Tibial nerve (tissue), 3 donors: ENCODE data around the gene ANO3.

ENCODE experiments used
- CTCF ChIP-seq, 5 experiments: fragments of 200-600 bp in 3 of 5; fragments of 450-650 bp in 2 of 5; sonication (generic) in 3 of 5; IDR thresholded peaks; one replicate each; pipeline ENCODE4 v1.5.1; 2016 to 2019; ENCODE audit warnings: antibody characterized with exemption in 5 of 5, mild to moderate bottlenecking in 3 of 5, moderate library complexity in 2 of 5
- POLR2A ChIP-seq, 2 donors: fragments of 450-650 bp; IDR thresholded peaks; one replicate each; pipeline ENCODE4 v1.6.1; 2017; ENCODE audit warnings: antibody characterized with exemption in 2 of 2, mild to moderate bottlenecking in 2 of 2, moderate library complexity in 2 of 2

DNA sequence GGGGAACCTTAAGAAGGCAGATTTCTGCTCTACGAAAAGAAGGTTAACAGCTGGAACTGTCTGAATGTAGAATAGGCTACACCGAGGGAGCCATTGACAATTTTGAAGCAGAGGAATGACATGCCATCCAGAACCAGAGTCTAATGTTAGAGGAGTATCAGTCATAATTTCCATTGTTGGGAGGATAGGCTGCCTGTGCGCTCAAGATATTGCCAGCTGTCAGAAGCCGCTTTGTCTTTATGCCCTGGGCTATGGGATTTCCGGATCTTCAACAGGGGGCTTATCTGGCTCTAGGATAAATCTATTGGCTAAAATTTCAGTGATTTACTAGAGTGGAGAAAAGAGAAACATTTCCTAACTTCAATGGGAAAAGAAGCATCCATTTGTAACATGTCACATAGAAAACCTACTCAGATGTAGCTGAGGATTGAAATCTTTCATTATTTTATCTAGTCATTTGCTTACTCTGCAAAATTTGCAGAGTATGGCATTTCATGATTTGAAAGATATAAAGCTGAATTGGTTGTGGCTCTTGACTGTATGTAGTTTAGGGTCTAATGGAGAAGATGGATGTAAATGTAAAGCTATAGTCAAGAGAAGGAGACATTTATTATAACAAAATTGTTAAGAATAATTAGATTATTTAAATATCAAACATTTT, 78.9 kb downstream of the ANO3 start:
- TF ChIP-seq CTCF (IDR thresholded peaks at IDR 0.05) (no peak), POLR2A (IDR thresholded peaks at IDR 0.05) (no peak)
